ENCODE results near the gene DNAH14.
"Not testable (repeated sequence)": the region's sequence is repeated elsewhere in the genome, so short reads cannot be mapped to it uniquely, and the experiment has no call there.

DNAH14 gene

DNA sequence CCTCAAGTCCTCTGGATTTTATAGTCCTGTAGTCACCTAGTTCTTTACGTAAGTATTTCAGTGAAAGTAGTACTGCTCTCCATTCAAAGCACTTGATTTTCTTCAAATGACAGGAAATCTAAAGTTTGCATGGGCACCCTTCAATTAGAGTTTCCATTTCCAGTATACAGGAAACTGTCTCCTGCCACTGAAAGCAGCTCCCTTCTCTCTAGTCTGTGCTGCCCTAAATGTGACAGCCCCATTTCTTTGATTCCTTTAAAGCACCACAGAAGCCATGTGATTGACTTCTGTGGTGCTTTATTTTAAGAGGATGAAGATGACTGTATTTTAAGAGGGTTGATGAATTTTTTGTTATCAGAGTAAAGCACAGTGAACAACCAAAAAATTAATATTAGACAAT is 226.1 kb downstream of the DNAH14 start:
- no peak for DNase-seq (ENCODE audit: low read depth)

DNA sequence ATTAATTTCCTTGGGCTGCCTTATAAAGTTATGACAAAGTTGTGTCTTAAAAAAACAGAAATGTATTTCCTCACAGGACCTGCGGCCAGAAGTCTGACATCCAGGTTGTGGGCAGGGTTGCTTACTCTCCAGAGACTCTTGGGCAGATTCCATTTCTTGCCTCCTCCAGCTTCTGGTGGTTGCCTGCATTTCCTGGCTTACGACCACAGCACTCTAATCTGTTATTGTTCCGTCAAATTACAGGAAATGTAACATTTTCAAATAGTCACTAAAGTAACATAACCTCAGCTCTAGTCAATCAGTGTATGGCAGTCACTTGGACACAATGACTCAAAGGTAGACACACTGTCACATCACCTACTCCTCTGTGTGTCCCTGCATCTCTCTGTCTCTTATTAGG is 226.8 kb downstream of the DNAH14 start:
- DNase-seq (ENCODE audit: low read depth) = no peak

- no peak for DNase-seq (ENCODE audit: low read depth)
Measured at GRCh38 chr1:225158291-225158690, 228.8 kb downstream of the DNAH14 start.

DNA sequence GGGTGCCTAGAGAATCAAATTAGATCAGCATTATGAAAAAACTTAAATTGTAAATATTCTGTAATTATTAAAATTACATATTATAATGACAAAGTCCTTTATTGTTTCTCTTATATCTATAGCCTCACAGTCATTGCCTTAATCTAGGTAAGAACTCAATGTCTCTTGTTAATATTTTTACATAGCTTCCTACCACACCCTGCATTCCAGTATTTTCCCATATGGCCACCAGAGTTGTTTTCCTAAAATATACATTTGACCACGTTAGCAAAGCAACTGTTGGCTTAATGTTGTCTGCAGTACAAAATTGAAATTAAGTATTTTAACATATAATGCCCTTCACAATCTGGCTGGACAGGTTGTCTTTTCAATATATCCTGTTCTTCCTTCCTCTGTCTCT is 230.3 kb downstream of the DNAH14 start:
- DNase-seq (ENCODE audit: low read depth) = no peak

- not testable (repeated sequence) for DNase-seq (ENCODE audit: low read depth)
Measured at GRCh38 chr1:225177409-225177808, 247.9 kb downstream of the DNAH14 start.

DNA sequence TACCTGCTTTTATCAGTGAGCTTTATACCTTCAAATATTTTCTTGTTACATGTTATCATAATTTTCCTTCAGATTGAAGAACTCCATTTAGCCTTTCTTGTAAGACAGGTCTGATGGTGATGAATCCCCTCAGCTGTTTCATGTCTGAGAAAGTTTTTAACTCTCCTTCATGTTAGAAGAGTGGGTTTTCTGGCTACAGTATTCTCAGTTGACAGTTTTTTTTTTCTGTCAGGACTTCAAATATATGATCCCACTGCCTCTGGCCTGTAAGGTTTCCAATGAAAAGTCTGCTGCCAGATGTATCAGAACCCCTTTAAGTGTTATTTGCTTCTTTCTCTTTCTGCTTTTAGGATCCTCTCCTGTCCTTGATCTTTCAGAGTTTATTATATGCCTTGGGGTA is 250.2 kb downstream of the DNAH14 start:
- DNase-seq (ENCODE audit: low read depth) = no peak

GRCh38 chr1:225182716-225183115 is 253.2 kb downstream of the DNAH14 start:
- DNase-seq (ENCODE audit: low read depth) = no peak

DNA sequence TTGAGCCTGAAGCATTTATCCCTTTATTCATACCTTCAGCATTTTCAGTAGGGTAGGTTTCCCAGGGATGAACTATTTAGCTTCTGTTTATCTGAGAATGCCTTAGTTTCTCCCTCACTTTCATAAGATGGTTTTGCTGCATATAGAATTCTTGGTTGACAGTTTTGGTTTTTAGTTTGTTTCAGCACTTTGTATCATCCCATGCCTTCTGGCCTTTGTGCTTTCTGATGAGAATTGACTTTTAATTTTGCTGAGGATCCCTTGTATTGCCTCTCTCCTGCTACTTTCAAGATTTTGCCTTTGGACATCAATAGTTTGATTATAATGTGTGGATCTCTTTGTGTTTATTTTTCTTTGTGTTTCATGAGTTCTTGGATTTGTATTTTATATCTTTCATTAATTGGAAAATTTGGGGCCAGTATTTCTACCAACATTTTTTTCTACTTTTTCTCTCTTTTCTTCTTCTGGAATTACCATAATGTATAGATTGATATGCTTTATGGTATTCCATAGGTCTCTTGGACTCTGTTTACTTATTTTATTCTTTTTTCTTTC is 261.8 kb downstream of the DNAH14 start:
- DNase-seq (ENCODE audit: low read depth) = no peak

DNA sequence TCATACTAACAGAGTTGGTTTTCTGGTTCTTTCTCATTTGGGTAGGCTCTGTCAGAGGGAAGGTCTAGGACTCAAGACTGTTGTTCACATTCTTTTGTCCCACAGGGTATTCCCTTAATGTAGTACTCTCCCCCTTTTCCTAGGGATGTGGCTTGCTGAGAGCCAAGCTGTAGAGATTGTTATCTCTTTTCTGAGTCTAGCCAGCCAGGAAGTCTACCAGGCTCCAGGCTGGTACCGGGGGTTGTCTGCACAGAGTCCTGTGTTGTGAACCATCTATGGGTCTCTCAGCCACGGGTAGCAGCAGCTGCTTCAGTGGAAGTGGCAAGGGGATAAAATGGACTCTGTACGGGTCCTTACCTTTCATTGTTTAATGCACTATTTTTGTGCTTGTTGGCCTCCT is 272.0 kb downstream of the DNAH14 start:
- no peak for DNase-seq (ENCODE audit: low read depth)

DNA sequence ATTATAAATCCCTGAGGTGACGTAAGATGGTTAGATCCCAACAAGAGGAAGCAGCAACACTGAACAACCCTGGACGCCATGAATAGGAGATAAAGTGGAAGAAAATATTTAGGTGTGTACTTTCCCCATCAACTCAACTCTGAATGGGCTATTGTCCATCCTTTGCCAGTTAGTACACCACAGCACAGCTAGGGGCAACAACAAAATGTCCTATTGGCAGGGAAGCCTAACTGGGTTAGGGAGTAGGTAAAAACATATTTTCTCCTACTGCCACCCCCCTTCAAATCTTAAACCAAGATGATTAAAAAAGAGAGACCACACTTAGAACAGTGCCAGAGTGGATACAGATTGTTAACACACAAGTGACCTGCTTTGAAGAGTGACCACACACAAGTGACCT is 278.3 kb downstream of the DNAH14 start:
- no peak for DNase-seq (ENCODE audit: low read depth)

- DNase-seq (ENCODE audit: low read depth) = no peak
Measured at GRCh38 chr1:225209153-225209552, 279.7 kb downstream of the DNAH14 start.

GRCh38 chr1:225210180-225210579 is 280.7 kb downstream of the DNAH14 start:
- DNase-seq (ENCODE audit: low read depth) = not testable (repeated sequence)

GRCh38 chr1:225211694-225212442 is 282.4 kb downstream of the DNAH14 start:
- not testable (repeated sequence) for DNase-seq (ENCODE audit: low read depth)

DNA sequence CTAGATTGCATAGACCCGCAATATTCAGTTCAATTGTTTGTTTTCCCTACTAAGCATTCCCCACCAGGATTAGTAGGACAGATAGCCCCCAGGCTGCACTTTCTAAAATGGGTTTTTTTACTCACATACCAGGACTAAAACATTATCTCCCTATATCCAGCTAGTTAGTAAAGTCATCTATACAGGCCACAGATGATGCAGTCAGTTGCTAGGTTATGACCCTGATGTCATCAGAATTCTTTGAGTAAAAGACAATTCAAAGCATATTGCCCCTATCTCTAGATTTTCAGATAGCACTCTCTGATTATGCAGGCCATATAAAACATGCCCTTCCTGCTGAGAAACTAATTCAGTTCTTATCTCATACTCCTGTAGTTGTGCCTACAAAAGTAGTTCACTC is 294.8 kb downstream of the DNAH14 start:
- DNase-seq (ENCODE audit: low read depth) = no peak

DNA sequence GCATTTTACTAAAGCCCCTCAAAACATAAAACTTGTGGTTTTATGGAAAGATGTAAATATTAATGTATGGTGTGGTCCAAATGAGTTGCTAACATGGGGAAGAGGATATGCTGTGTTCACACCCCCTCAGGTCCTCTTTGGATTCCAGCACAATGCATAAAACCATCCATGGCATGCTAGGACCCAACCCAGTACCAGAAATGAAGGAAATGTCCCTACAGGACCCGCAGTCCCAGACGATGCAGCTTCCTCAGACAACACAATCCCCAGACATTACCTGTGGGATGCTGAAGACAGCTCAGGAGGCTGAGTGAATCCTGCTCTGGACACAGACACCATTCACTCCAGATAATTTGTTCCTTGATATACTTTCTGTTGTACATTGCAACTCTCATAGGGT is 296.2 kb downstream of the DNAH14 start:
- no peak for DNase-seq (ENCODE audit: low read depth)

DNA sequence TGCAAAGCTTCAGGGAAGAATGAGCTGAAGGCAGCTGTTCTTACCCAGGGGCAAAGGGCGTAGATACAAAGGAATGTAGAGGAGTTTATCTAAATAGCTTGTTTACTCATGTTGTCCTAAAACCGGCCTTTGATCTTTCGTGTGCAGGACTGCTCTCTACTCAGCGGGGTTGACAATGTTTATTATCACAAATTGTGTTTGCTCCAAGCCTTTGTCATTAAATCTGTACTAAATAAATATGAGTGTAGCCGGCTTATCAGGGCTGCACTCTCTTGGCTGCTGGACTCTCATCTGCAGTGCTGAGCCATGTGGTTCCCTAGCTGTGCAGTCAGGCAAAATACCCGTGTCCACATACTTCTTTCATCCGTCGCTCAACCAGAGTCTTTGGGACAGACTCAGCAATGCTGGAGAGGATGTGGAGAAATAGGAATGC is 299.4 kb downstream of the DNAH14 start:
- DNase-seq (ENCODE audit: low read depth) = no peak

DNA sequence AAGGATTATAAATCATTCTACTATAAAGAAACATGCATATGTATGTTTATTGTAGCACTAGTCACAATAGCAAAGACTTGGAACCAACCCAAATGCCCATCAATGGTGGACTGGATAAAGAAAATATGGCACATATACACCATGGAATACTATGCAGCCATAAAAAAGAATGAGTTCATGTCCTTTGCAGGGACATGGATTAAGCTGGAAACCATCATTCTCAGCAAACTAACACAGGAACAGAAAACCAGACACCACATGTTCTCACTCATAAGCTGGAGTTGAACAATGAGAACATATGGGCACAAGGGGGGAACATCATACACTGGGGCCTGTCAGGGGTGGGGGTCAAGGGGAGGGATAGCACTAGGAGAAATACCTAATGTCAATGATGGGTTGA is 300.0 kb downstream of the DNAH14 start:
- not testable (repeated sequence) for DNase-seq (ENCODE audit: low read depth)

DNA sequence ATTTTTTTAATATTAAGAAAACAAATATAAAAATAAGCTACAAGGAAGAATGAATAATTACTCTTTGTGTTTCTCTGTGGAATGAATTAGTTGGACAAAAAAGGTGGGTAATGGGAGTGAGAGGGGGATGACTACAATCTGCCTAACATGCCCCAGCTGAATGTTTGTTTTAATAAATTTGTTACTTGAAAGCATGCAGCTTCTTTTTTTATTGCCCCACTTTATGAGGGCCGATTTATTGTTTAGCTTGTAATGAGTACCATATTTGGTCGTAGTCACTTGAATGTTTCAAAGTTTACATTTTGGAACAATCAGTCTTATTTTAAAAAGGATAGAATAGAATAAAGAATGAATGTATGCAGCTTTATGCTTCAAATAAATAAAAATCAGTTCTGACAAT is 301.0 kb downstream of the DNAH14 start:
- no peak for DNase-seq (ENCODE audit: low read depth)

- not testable (repeated sequence) for DNase-seq (ENCODE audit: low read depth)
Measured at GRCh38 chr1:225232930-225233329, 303.5 kb downstream of the DNAH14 start.

DNA sequence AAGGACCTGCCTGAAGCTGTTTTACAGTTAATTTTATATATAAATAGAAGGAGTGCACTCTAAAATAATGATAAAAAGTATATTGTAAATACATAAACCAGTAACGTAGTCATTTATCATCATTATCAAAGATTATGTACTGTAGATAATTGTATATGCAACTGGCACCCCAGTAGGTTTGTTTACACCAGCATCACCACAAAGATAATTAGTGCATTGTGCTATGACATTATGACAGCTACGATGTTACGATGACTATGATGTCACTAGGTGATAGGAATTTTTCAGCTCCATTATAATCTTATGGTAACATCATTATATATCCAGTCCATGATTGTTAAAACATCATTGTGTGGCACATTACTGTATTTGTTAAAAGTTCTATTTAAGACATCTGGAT is 313.1 kb downstream of the DNAH14 start:
- no peak for DNase-seq (ENCODE audit: low read depth)

DNA sequence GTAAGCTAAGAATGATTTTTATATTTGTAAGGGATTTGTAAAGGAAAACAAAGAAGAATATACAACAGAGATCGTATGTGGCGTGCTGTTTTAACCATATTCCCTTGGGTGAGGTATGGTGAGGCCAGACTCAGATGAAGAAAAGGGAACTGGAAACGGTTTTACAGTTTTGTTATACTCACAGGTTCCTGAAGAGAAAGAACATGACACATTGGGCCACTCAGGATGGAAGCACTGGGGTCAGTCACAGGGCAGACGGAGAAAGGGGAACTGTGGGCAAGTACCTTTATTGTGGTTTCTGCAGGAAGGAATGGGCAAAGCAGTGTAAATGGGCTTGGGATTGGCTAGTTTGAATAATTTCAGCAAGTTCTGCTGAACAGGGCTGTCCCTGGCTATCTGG is 321.0 kb downstream of the DNAH14 start:
- no peak for DNase-seq (ENCODE audit: low read depth)

DNA sequence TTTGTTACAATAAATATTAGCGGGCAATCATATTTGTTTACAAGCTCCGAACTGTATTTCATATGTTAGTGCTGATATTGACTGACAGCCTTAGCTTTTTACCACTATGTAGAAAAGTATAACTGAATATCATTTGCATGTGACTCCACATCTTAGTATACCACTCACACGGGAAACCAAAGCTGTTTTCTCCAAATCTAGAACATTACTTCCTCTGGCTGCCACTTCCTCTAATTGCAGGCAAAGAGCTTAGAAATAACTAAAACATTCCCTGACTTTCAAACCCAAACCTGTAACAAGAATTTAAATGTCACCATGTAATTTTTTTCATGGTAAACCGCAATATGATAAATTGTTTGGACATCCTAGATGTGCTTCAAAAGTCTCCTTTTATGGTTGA is 323.7 kb downstream of the DNAH14 start:
- DNase-seq (ENCODE audit: low read depth) = no peak

DNA sequence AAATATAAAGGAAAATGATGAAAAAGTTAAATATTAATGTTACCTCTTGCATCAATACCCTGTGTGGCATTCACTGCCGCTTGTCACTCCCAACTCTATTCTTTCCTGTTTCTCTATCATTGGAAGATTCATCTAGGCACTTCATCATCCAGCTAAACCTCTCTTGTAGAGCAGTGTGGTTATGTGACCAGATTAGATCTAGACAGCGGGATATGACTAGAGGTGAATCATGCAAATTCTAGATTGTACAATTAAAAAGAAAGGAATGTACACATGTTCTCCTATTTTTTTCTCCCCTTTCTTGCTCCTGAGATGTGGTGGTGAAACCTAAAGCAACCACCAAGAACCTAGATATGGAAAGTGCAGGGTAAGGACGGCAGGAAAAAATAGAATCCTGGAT is 324.3 kb downstream of the DNAH14 start:
- peak; percentile 53 for DNase-seq (ENCODE audit: low read depth)

GRCh38 chr1:225254676-225255075 is 325.2 kb downstream of the DNAH14 start:
- DNase-seq (ENCODE audit: low read depth) = no peak

All from EH (cell line).